ENCODE measurements around the gene ASB18.

DNA sequence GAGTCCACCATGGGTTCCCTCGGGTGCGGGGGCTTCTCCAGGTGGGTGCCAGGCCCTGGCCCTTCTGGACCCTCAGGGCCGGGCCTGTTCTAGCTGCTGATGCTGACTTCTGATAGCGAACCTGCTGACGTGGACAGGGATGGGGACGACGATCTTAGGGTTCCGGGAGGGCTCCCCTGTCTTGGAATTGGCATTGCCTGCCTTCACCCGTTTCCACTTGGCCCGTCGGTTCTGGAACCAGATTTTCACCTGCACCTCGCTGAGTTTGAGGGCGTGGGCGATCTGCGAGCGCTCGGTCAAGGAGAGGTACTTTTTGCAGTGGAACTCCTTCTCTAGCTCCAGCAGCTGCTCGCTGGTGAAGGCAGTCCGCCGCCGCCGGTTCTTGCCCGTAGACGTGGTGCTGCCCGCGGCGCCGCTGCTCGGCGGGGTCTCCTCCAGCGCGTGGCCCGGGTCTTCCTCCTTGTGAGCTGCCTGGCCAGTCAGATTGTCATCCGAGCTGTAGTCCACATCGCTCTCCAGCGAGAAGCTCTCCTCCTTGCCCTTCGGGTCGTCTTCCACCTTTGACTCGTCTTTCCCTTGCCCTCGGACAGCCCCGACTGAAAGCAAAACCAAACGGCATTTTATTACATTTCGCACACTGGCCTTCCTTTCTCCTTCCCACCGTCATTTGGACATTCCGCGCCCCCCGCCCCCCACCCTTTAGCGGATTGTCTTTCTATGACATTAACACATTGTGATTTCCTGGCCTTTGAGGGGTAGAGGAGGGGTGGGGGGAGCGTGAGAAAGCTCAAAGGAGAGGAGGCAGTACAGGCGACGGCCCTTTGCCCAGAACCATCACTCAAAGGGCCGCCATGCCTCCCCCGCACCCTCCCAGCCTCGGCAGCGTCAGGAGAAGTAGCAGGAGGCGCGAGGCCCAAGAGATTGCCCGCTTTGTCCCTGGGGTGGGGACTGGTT, 98.1 kb downstream of the ASB18 start:
- TF ChIP-seq POLR2A (IDR thresholded peaks at IDR 0.05; ENCODE audit: low read length) (no peak), GATA1 (IDR thresholded peaks at IDR 0.05; ENCODE audit: low read depth, low read length) (no peak)

Measured in erythroblast (primary cell).